IMR-90 (cell line): Measurements from ENCODE around the gene IL1RAP. TPM values are rescaled to one million over a fixed set of nuclear protein-coding genes. Genes with fewer than 3 reads are reported as not detected.
"Not testable (repeated sequence)": the region's sequence is repeated elsewhere in the genome, so short reads cannot be mapped to it uniquely, and the experiment has no call there.

Experiments
- ATAC-seq: fragments of 200-7000 bp; cut with Tn5 transposase; 2 replicates; pipeline ENCODE4 v1.9.1; 2020; ENCODE audit warnings: low read depth, mild to moderate bottlenecking, moderate library complexity
- BruUV-seq: library from RNA; stranded (reverse); fragments of 400-500 nt; replicated peaks from 2 replicates; lab custom pipeline; 2021; lab: Mats Ljungman, UMichigan
- CTCF ChIA-PET: fragments of 300-600 bp; formaldehyde crosslinking; extraction: SDS; loops from one replicate; lab custom pipeline; 2021; ENCODE audit warnings: antibody characterized with exemption; lab: Yijun Ruan, JAX
- POLR2A ChIA-PET: fragments of 300-600 bp; sonication (Branson Sonifier 250); formaldehyde crosslinking; loops from one replicate; lab custom pipeline; 2022; ENCODE audit warnings: antibody characterized with exemption; ENCODE audit not compliant: unreplicated experiment; lab: Charles Lee
- DNase-seq: peaks from one replicate; pipeline ENCODE4 v3.0.0; 2013
- H2AFZ ChIP-seq: replicated peaks from 2 replicates; pipeline ENCODE3; 2013; ENCODE audit warnings: low read length, mild to moderate bottlenecking; ENCODE audit not compliant: poor library complexity
- H2AK5ac ChIP-seq: 2 replicates; pipeline ENCODE4 v1.6.1; 2013; ENCODE audit warnings: low read depth, low read length, inconsistent platforms
- H2AK9ac ChIP-seq: replicated peaks from 2 replicates; pipeline ENCODE3; 2013; ENCODE audit warnings: mild to moderate bottlenecking, low read depth, low read length, moderate library complexity; ENCODE audit not compliant: poor library complexity
- H2BK120ac ChIP-seq: 2 replicates; pipeline ENCODE4 v1.6.1; 2013; ENCODE audit warnings: low read depth, low read length, inconsistent platforms
- H2BK15ac ChIP-seq: 3 replicates; pipeline ENCODE4 v1.6.1; 2013; ENCODE audit warnings: low read depth, low read length, inconsistent platforms
- H2BK20ac ChIP-seq: 2 replicates; pipeline ENCODE4 v1.6.1; 2013; ENCODE audit warnings: low read depth, mild to moderate bottlenecking, inconsistent platforms, low read length, moderate library complexity
- H2BK5ac ChIP-seq: 2 replicates; pipeline ENCODE4 v1.6.1; 2013; ENCODE audit warnings: mild to moderate bottlenecking, low read depth, low read length, inconsistent platforms; ENCODE audit not compliant: poor library complexity, severe bottlenecking
- H3K14ac ChIP-seq: replicated peaks from 2 replicates; pipeline ENCODE4 v1.6.1; 2013; ENCODE audit warnings: low read depth, low read length, inconsistent platforms
- H3K18ac ChIP-seq: 2 replicates; pipeline ENCODE4 v1.6.1; 2013; ENCODE audit warnings: low read depth, low read length, control low read depth
- H3K23ac ChIP-seq: 2 replicates; pipeline ENCODE4 v1.6.1; 2013; ENCODE audit warnings: low read depth, low read length, inconsistent platforms
- H3K27ac ChIP-seq: 2 replicates; pipeline ENCODE4 v1.5.1; 2013; ENCODE audit warnings: mild to moderate bottlenecking, control low read depth, low read length; ENCODE audit not compliant: insufficient read depth
- H3K27me3 ChIP-seq: 2 replicates; pipeline ENCODE4 v1.6.1; 2013; ENCODE audit warnings: low read length; ENCODE audit not compliant: control insufficient read depth, insufficient read depth
- H3K36me3 ChIP-seq: 2 replicates; pipeline ENCODE4 v1.6.1; 2013; ENCODE audit warnings: low read length, mixed read lengths; ENCODE audit not compliant: control insufficient read depth, insufficient read depth
- H3K4ac ChIP-seq: 2 replicates; pipeline ENCODE4 v1.6.1; 2013; ENCODE audit warnings: low read depth, low read length, inconsistent platforms
- H3K4me1 ChIP-seq: 2 replicates; pipeline ENCODE4 v1.6.1; 2013; ENCODE audit warnings: low read length, mixed read lengths; ENCODE audit not compliant: control insufficient read depth, insufficient read depth
- H3K4me2 ChIP-seq: 2 replicates; pipeline ENCODE4 v1.6.1; 2013; ENCODE audit warnings: low read depth, mild to moderate bottlenecking, control low read depth, low read length, moderate library complexity
- H3K4me3 ChIP-seq: 2 replicates; pipeline ENCODE4 v1.5.1; 2013; ENCODE audit warnings: low read depth, mild to moderate bottlenecking, control low read depth, low read length, moderate library complexity; ENCODE audit not compliant: insufficient read depth
- H3K56ac ChIP-seq: 2 replicates; pipeline ENCODE4 v1.6.1; 2013; ENCODE audit warnings: low read length, inconsistent platforms; ENCODE audit not compliant: insufficient read depth; ENCODE audit errors: extremely low read depth
- H3K79me1 ChIP-seq, 2 experiments: 2 replicates each; pipeline ENCODE4 v1.6.1; 2013; ENCODE audit warnings: low read length in 2 of 2, inconsistent platforms in 1 of 2, low read depth in 1 of 2
- H3K9ac ChIP-seq: 2 replicates; pipeline ENCODE4 v1.6.1; 2013; ENCODE audit warnings: low read depth, low read length, control low read depth
- H3K9me1 ChIP-seq: 2 replicates; pipeline ENCODE4 v1.6.1; 2013; ENCODE audit warnings: low read length, inconsistent platforms; ENCODE audit not compliant: insufficient read depth
- H3K9me3 ChIP-seq: 2 replicates; pipeline ENCODE4 v1.6.1; 2013; ENCODE audit warnings: low read length; ENCODE audit not compliant: control insufficient read depth, insufficient read depth
- H4K20me1 ChIP-seq: 2 replicates; pipeline ENCODE4 v1.6.1; 2013; ENCODE audit warnings: low read length, inconsistent platforms; ENCODE audit not compliant: insufficient read depth
- H4K5ac ChIP-seq: 2 replicates; pipeline ENCODE4 v1.6.1; 2013; ENCODE audit warnings: mild to moderate bottlenecking, low read depth, low read length, control low read depth
- H4K8ac ChIP-seq, 2 experiments: 2 replicates each; pipeline ENCODE4 v1.6.1; 2013; ENCODE audit warnings: low read depth in 2 of 2, low read length in 2 of 2, control low read depth in 1 of 2, inconsistent platforms in 1 of 2
- H4K91ac ChIP-seq: 2 replicates; pipeline ENCODE4 v1.6.1; 2013; ENCODE audit warnings: low read depth, low read length, inconsistent platforms; ENCODE audit not compliant: insufficient read depth
- WGBS, 2 experiments: methylation state at CpG; one replicate each; pipeline versions ENCODE4 v1.1.5 to v1.1.7; 2013; ENCODE audit warnings: missing lambda C conversion rate in 2 of 2; ENCODE audit not compliant: insufficient read length in 1 of 2; ENCODE audit errors: extremely low coverage in 2 of 2; 5-methylcytosine and 5-hydroxymethylcytosine counted together
- dilution Hi-C: fragments of 300-500 bp; cut with HindIII; formaldehyde crosslinking; loops from one replicate; pipeline ENCODE4 v1.14.3; 2018; ENCODE audit warnings: low sequenced_read_pairs; ENCODE audit not compliant: unreplicated experiment
- in situ Hi-C: fragments of 300-500 bp; cut with MboI; formaldehyde crosslinking; loops from 3 replicates; pipeline ENCODE4 v1.14.3; 2019; ENCODE audit warnings: low sequenced_read_pairs, inconsistent platforms, mixed read lengths
- intact Hi-C: fragments of 100-400 bp; cut with micrococcal nuclease; formaldehyde crosslinking; loops from 2 replicates; pipeline ENCODE4 v1.10.0; 2022
- polyA plus RNA-seq, 3 experiments: library from polyadenylated mRNA; depleted of rRNA; stranded (reverse); fragments of >200 nt; gene quantifications; 2 replicates each; pipeline ENCODE4 v1.2.3, GENCODE V29; 2012; ENCODE audit warnings: low replicate concordance in 1 of 3
- total RNA-seq: library from RNA; depleted of rRNA; stranded (reverse); fragments of >200 nt; gene quantifications from 2 replicates; pipeline ENCODE4 v1.2.3, GENCODE V29; 2012

IL1RAP gene
- total and polyA plus RNA-seq, 2 of the 4 experiments (the other 2 are of a cell fraction) = 8.3 to 11.3 TPM

DNA sequence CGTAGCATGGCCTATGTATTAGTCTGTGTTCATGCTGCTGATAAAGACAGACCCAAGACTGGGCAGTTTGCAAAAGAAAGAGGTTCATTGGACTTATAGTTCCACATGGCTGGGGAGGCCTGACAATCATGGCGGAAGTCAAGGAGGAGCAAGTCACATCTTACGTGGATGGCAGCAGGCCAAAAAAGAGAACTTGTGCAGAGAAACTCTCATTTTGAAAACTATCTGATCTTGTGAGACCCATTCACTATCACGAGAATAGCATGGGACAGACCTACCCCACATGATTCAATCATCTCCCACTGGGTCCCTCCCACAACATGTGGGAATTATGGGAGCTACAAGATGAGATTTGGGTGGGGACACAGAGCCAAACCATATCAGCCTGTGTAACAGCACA is 4.6 kb downstream of the IL1RAP start:
- H3K9me1 ChIP-seq, H3K27me3 ChIP-seq, CTCF ChIA-PET, DNase-seq, dilution Hi-C loops, H3K18ac ChIP-seq, H3K4me3 ChIP-seq, H3K56ac ChIP-seq, in situ Hi-C loops, H2AK5ac ChIP-seq, ATAC-seq, H2BK120ac ChIP-seq, BruUV-seq, H3K4ac ChIP-seq, H3K23ac ChIP-seq, H3K9me3 ChIP-seq, H4K8ac ChIP-seq, H2BK20ac ChIP-seq, H2AFZ ChIP-seq, H2AK9ac ChIP-seq, H2BK5ac ChIP-seq, H3K4me2 ChIP-seq, H3K14ac ChIP-seq, H4K5ac ChIP-seq, H3K36me3 ChIP-seq, H4K20me1 ChIP-seq, POLR2A ChIA-PET, H4K91ac ChIP-seq, H3K27ac ChIP-seq, H2BK15ac ChIP-seq, H3K9ac ChIP-seq: not testable (repeated sequence)
- intact Hi-C loops = loop anchor here (10.0 kb wide), 1 partner anchor 536 kb away; no protein-coding TSS in a partner anchor
- peaks cover 21 to 35% of the 10 kb centered on the region in 2 experiments; a peak in 3 of 4 replicates for H3K79me1 ChIP-seq
- WGBS, 2 experiments = 100% methylated on average over 1 of the region's 4 CpGs; no CpG with 5 or more reads in 1 of the 2 experiments
- peaks cover 10% of the 10 kb centered on the region for H3K4me1 ChIP-seq
